H1 (cell line): ENCODE measurements around the gene MAGI1. TPM values are rescaled to one million over a fixed set of nuclear protein-coding genes. Genes with fewer than 3 reads are reported as not detected.

ENCODE experiments used
- CHD7 ChIP-seq: fragments of 300-600 bp; sonication (generic); IDR thresholded peaks from 2 replicates; pipeline ENCODE4 v1.7.1; 2012; ENCODE audit warnings: low read length, moderate library complexity, mild to moderate bottlenecking, inconsistent platforms; ENCODE audit not compliant: insufficient replicate concordance
- E2F6 ChIP-seq: IDR thresholded peaks from 2 replicates; pipeline ENCODE4 v1.6.1; 2012; ENCODE audit warnings: inconsistent platforms
- EGR1 ChIP-seq: IDR thresholded peaks from 2 replicates; pipeline ENCODE4 v1.6.1; 2011; ENCODE audit warnings: low read depth, low read length, borderline replicate concordance
- GABPA ChIP-seq: IDR thresholded peaks from 2 replicates; pipeline ENCODE4 v1.6.1; 2011; ENCODE audit warnings: mild to moderate bottlenecking, low read length, moderate library complexity, borderline replicate concordance; ENCODE audit not compliant: insufficient read depth
- SIN3A ChIP-seq, 2 experiments: IDR thresholded peaks in 1 of 2; conservative IDR thresholded peaks in 1 of 2; 2 replicates each; pipeline ENCODE4 v1.6.1; 2011 to 2012; ENCODE audit warnings: low read length in 2 of 2, improper control_type of control experiment in 1 of 2, low read depth in 1 of 2, mild to moderate bottlenecking in 1 of 2
- polyA plus RNA-seq, 7 experiments: library from polyadenylated mRNA; depleted of rRNA in 3 of 7; stranded (reverse) in 5 of 7; unstranded in 2 of 7; fragments of >200 nt in 5 of 7; fragments of 200-250 nt in 2 of 7; gene quantifications; 1 replicate in 5 of 7; 2 replicates in 1 of 7; 4 replicates in 1 of 7; pipeline versions ENCODE4 v1.2.1 to v1.2.3, GENCODE V29; 2011 to 2013; ENCODE audit warnings: missing spikeins in 2 of 7, mixed read lengths in 2 of 7
- total RNA-seq: library from RNA; stranded (reverse); fragmentation: NEBNext Ultra II Directional; extraction: Animal tissue kit (Norgen Biotek cat#: 25700); gene quantifications from 2 replicates; pipeline ENCODE4 v1.2.1, GENCODE V29; 2021

Gene MAGI1
- total and polyA plus RNA-seq, 2 of the 8 experiments (the other 6 are each of a cell fraction or from before 2014, with no cell fraction given), result 19.8 to 78.0 TPM

- TF ChIP-seq SIN3A (conservative IDR thresholded peaks at IDR 0.05 in 1 of 2, IDR thresholded peaks at IDR 0.05 in 1 of 2; ENCODE audit: low read depth in 1 of 2, low read length in 2 of 2) (no peak), E2F6 (no peak), EGR1 (no peak), GABPA (no peak), CHD7 (no peak)
These were observed 110.6 kb downstream of the MAGI1 start (continued) for GRCh38 chr3:65928110-65928509.
